Mucosa of gallbladder (tissue), 1 donor: ENCODE data around the gene HOXA9. TPM values are rescaled to one million over a fixed set of nuclear protein-coding genes. Genes with fewer than 3 reads are reported as not detected.
A peak's percentile ranks its signal among the peaks of the same experiment; 100 is the strongest.

Source experiments
- DNase-seq: peaks from one replicate; pipeline ENCODE4 v3.0.0-alpha.2; 2020; ENCODE audit warnings: low spot score
- total RNA-seq: library from RNA; stranded (reverse); gene quantifications from one replicate; pipeline ENCODE4 v1.2.1, GENCODE V29; 2021
- donor health status: DM: no; HTN: no; CAD: no.

The HOXA9 gene
- total RNA-seq, 1 donor from 2014 or later = 0.17 TPM

DNA sequence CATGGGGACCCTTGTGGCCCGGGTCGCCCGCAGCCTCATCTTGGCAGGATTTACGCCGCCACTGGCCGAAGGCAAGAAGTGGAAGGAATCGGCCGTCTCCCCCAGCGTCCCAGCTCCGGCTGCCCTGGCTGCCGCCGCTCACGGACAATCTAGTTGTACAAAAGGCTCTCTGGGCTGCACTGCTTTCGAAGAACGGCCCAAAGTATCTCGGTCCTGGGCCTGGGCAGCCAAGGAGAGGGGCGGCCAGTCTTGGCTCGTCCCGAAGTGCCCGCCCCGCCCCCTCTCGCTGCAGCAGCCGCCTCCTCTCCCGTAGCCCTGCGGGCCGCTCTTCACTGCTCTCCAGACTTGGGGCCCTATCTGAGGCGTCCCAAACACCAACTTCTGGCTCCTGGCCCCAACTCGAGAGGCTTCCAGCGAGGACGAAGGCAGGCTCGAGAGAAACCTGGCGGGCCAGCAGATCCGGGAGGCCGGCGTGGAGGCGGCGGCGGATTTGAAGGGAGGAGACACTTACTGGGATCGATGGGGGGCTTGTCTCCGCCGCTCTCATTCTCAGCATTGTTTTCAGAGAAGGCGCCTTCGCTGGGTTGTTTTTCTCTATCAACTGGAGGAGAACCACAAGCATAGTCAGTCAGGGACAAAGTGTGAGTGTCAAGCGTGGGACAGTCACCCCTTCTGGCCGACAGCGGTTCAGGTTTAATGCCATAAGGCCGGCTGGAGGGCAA is 809 bp downstream of the HOXA9 start:
- DNase-seq = no peak

DNA sequence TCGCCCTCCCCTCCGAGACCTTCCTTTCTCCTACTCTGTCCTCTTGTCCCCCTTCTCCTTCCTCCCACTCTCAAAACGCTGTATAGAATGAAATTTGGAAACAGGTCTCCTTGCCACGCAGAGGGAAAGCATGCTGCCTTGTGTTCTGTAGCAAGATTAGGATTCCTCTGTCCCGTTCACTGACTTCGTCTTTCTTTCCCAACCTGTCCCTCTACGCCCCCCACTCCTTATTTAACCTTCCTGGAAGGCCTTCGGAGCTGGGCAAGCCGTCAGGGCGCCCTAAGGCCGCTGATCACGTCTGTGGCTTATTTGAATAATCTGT is 1.3 kb downstream of the HOXA9 start:
- no peak for DNase-seq

GRCh38 chr7:27163288-27164044 is 1.9 kb downstream of the HOXA9 start:
- DNase-seq = no peak

DNA sequence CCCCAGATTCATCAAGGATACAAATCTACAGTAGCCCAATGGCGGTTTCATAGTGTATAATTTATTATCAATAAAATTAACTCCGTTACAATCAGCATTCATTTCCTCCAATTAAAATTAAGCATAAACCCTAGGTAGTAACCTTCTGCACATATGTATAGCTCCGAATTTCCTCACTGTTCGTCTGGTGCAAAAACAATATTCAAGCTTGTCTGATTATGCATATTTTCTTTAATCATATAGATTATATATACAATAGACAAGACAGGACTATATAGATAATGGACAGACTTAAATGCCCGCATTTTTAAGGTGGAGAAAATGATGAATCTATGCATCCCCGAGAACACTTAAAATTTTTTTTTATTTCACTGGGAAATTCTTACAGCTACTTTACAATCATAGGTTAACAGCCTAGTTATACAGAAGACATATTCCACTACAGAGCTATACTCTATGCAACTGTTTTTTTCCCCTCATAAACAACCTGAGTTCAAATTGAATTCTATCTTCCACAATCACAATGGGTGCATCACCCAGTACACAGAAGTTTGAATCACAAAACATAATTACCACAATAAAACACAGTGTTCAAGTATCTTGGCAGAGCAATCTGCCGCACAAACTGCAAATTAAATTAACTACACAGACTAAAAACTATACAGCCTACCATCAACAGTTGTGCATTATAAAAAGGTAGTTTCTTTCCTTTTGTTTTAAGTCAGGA is 2.6 kb downstream of the HOXA9 start:
- DNase-seq = no peak

GRCh38 chr7:27161721-27162560 is 3.4 kb downstream of the HOXA9 start:
- no peak for DNase-seq

- DNase-seq = no peak
These were observed 4.1 kb downstream of the HOXA9 start for GRCh38 chr7:27161214-27161720.

GRCh38 chr7:27160546-27161213 is 4.7 kb downstream of the HOXA9 start:
- DNase-seq = peak; percentile 72

- DNase-seq = no peak
These were observed 5.2 kb downstream of the HOXA9 start for GRCh38 chr7:27160145-27160545.

GRCh38 chr7:27159266-27160144 is 5.8 kb downstream of the HOXA9 start:
- no peak for DNase-seq

- DNase-seq = no peak
These were observed 6.7 kb downstream of the HOXA9 start for GRCh38 chr7:27158436-27159265.

- no peak for DNase-seq
These were observed 7.5 kb downstream of the HOXA9 start for GRCh38 chr7:27157702-27158431.

DNA sequence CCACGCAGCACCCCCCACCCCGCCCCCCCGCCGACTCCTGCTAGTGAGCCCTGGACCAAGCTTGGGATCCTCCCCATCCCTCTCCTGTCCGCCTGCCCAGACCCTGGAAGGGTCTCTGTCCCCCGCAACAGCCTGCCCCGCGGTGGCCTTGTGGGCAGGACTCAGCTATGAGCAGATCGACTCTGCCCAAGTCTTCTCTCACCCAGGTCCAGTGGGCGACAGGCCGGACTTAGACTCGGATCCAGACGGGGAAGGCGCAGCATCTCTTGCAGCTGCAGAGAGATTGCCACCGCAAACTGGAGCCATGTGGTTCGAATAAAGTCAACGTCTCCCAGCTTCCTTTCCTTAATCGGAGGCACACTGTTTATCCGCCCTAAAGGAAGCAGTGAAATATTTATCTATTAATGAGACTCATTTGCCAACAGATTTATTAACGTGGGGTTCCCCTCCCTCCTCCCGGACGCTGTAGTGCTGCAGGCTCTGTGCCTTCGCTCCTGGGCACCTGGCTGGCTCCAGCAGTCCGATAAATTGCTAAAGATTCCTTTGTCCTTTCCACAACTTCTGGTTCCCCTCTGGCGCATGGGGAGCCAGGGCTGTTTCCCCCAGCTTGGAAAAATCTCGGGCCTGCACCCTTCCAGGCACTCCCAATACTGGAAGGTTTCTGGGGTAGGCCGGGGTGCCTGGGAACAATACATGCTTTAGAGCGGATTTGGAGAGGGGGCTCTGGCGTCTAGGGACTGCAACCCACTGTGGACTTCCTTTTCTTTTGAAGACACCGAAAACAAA is 8.2 kb downstream of the HOXA9 start:
- DNase-seq = no peak

DNA sequence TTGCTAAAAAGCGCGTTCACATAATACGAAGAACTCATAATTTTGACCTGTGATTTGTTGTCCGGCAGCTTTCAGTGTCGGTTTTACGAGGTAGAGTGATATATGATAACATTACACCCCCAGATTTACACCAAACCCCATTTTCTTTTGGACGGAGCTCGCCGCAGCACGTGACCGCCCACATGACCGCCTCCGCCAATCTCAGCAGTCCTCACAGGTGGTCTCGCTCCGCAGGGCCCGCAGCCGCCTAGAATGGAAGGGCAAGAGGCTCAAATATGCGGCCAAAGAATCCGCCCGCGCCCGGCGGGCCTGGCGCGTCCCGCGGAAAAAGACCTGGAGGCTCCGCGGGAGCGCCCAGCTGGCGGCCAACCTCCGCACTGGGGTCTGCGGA is 8.8 kb downstream of the HOXA9 start, which contains the start of gene HOXA7:
Gene HOXA7 (minus strand): TSS at position 168 of the 391 bp plus-strand sequence. CDS start 130 bp downstream, at position 38.
- no peak for DNase-seq

GRCh38 chr7:27155816-27156507 is 9.4 kb downstream of the HOXA9 start:
- no peak for DNase-seq

DNA sequence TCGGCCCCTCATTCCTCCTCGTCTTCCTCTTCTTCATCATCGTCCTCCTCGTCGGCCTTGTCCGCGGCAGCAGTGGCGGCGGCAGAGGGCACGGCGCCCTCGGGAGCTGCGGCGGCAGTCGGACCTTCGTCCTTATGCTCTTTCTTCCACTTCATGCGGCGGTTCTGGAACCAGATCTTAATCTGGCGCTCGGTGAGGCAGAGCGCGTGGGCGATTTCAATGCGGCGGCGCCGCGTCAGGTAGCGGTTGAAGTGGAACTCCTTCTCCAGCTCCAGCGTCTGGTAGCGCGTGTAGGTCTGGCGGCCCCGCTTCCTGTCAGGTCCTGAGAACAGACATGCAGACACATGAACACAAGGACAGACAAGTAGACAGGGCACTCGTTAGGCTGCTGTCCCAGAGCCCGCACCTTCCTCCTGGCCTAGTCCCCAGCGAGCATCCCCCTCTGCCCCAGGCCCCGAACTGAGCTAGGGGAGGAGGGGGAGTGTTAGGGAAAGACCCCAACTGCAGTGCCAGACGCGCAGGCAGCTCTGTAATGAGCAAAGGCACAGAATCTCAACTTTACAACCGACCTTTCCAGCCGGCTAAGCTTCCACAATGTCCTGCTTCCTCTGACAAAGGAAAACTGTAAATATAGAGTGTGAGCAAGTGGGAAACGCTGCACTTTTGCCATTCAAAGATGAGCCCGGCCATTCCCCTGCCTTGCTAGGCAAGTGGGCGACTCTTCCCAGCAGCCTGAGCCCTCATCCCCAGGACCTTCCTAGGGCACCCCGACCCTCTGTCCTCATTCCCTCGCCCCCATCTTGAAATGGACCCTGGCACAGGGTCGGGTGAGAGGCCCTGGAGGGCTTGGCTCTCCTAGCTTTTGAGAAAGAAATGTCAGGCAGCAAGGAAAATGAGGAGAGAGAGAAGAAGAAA is 10.2 kb downstream of the HOXA9 start:
- DNase-seq = no peak

GRCh38 chr7:27154369-27154768 is 11.0 kb downstream of the HOXA9 start:
- no peak for DNase-seq
